Measurements from ENCODE around the gene PLEKHG4.
A peak's percentile ranks its signal among the peaks of the same experiment; 100 is the strongest.

The PLEKHG4 gene

GRCh38 chr16:67246081-67246755 lies 33.1 kb upstream of the PLEKHG4 start:
- DNase-seq, result peak; percentile 83

DNA sequence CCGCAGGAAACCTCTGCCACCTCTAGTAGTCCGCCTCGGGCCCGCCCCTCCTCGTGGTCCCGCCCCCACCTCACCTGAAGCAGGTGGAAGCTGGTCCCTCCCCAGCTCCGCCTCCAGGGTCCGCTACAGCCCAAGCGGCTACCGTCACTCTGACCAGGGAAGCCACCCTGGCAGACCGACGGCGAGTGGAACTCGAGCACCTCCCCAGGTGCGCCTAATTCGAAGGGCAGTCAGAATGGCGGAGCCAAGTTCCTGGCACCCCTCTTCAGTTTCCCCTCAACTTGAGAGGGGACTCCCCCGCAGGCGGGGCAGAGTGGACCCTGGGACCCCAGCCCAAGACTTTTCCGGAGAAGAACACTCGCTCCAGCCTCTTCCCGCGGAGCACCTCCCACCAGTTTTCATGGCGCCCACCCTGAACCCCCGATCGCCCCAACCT lies 32.6 kb upstream of the PLEKHG4 start:
- DNase-seq, result no peak

DNA sequence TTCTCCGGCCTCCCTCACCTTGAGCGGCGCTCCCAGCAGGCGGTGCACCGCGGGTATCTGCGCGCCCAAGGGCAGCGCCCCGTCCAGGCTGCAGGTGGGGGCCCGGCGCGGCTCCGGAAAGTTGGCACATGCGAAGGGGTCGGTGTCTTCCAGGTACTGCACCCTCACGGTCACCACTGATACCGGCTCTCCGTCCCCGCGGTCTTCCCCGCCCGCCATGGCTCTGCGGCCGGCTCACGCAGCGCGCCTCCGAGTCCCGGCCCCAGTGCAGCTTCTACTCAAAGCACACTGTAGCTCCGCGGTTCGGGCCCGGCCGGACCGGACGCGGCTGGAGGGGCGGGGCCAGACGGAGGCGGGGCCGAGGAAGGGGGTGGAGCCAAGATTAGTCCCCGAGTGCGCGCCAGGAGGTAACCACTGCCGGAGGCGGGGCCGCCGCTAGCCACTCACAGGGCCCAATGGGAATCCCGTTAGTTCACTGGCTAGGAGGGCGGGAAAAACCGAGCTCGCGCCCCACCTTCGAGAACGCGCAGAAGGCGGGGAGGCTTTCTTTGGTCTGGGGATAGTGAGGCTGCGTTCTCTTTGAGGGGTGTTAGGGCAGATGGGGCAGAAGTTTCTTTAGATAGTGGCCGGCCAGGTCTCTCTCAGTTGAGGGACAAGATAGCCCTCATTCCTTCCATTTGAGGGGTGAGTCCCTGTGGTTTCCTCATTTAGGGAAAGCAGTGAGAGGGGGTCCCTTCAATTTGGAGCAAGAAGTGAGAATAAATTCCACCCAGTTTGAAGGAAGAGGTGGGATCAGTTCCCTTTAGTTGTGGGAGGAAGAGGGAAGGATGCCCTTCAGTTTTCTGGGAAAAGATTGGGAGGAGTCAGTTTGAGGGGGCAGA lies 31.9 kb upstream of the PLEKHG4 start, which contains the start of gene FHOD1:
TSS of gene FHOD1 (minus strand) at position 290 of the 881 bp plus-strand sequence. CDS start at position 219, 71 bp downstream.
- peak; percentile 99 for DNase-seq

DNA sequence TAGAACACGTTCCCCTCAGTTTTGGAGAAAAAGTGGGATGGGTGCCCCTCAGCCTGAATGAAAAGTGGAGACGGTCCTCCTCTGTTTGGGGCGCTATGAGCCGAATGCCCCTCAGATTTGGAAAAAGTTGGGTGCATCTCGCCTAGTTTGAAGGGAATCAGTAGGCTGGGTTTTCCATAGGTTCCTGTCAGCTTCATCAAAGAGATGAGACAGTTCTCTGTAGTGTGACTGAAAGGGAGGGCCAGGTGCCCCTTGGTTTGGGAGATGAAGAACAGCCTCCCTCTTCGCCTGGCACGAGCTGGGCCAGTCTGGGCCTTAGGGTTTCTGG lies 31.3 kb upstream of the PLEKHG4 start:
- DNase-seq, result no peak

DNA sequence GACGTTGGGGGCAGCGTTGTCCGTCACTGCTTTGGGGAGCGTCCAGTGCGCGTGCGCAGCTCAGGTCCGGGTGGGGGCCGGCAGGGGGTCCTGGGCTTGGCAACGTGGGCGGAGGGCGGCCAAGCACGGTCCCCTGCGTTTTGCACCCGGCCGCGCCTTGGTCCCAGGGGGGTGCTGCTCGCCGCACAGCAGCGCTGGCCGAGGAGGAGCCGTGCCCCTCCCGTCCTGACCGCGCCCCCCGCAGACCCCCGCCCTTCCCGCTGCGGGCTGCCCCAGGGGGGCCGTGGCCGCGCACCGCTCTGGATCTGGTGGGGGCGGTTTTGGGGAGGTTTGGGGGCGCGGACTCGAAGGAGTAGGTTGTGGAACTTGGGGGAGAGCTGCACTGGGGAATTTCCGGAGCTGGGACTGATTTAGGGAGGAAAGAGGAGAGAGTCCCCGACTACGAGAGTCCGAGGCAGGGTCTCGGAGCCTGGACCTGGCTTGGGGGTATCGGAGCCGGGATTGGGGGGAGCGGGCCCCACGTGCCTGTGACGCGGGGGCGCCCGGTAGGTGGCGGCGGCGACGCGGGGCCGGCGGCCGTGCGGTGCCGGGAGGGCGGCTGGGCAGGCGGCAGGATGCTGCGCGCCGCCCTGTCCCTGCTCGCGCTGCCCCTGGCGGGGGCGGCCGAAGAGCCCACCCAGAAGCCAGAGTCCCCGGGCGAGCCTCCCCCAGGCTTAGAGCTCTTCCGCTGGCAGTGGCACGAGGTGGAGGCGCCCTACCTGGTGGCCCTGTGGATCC lies 30.7 kb upstream of the PLEKHG4 start, which contains the start of gene SLC9A5:
TSS of gene SLC9A5 (plus strand) at position 579 of the 777 bp plus-strand sequence. CDS start at position 615, 36 bp downstream.
- DNase-seq, result peak; percentile 77

- DNase-seq, result no peak
These were observed 29.9 kb upstream of the PLEKHG4 start for GRCh38 chr16:67249178-67250044.

DNA sequence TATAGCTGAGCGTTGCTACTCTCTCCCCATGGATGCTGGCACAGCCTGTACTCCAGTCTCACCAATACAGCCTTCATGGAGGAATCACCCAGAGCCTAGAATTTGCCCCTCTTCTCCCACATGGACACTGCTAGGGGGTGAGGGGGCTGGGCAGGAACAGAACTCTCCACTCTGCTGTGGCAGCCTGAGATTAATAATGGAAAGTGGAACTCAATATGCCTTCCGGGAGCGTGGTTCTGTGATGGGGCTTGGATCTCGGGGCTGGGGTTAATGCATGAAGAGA lies 29.3 kb upstream of the PLEKHG4 start:
- no peak for DNase-seq

GRCh38 chr16:67252609-67253497 lies 26.5 kb upstream of the PLEKHG4 start:
- DNase-seq, result no peak

DNA sequence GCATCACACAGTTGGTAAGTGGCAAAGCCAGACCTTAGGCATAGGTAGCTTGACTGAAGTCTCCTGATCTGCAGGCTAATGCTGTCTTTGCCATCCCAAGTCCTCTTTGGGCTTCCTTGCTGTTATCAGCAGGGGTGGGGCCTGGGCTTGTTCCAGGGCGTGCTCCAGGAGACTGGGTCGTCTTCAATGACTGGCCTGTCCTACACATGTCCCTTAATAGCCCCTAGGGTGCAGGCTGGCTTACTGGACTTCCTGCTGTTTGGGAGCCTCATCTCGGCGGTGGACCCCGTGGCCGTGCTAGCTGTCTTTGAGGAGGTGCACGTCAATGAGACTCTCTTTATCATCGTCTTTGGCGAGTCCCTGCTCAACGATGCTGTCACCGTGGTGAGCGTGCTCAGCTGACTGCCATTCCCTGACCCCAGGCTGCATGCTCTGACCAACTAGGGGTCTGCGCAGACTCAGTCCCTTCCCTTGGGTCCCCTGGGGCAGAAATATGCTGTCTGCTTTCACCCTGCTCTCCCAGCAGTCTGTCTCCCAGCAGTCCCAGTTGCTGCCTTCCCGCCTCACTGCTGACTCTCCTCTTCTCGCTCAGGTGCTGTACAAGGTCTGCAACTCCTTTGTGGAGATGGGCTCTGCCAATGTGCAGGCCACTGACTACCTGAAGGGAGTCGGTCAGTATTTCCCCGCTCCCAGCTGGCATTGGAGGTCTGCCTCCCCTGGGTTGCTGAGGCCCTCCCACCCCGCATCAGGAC lies 24.4 kb upstream of the PLEKHG4 start:
- DNase-seq, result no peak

DNA sequence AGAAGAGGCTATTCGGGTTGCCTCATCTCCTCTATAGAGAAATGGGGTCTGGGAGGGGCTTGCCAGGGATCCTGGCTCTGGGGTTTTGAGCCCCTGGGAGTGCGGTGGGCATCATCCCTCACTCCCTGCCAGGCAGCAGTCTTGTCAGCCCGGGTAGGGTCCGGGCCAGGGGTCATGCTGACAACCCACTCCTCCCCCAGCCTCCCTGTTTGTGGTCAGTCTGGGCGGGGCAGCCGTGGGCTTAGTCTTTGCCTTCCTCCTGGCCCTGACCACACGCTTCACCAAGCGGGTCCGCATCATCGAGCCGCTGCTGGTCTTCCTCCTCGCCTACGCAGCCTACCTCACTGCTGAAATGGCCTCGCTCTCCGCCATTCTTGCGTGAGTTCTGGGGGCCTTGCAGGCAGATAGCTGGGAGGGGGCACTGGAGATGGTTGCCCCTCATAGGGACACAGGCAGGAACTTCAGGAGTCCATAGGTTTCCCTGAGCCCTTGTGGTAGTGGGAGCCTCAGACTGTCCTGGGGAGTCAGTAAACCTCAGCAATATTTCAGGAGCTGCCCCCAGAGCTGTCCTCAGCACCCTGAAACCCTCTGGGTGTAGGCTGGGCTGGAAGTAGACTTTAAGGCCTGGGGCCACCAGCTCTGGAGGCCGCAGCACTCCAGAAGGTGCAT lies 23.6 kb upstream of the PLEKHG4 start:
- no peak for DNase-seq

DNA sequence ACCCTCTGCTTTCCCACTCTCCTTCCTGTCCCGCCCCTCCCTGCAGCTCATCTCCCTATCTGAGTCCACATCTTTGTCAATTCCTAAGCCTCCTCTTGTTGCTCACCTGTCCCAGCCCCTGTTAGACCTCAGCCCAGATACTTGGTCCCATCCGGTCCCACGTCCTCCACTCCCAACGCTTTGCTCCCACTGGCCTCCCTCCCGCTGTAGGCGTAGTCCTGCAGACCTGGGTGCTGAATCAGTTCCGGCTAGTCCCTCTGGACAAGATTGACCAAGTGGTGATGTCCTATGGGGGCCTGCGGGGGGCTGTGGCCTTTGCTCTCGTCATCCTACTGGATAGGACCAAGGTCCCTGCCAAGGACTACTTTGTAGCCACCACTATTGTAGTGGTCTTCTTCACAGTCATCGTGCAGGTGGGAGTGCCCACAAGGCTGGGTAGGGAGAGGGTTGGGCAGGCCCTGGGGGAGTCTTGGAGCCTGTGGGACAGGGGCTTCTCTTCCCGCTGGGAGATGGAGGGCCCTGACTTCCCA lies 22.6 kb upstream of the PLEKHG4 start:
- DNase-seq, result no peak

DNA sequence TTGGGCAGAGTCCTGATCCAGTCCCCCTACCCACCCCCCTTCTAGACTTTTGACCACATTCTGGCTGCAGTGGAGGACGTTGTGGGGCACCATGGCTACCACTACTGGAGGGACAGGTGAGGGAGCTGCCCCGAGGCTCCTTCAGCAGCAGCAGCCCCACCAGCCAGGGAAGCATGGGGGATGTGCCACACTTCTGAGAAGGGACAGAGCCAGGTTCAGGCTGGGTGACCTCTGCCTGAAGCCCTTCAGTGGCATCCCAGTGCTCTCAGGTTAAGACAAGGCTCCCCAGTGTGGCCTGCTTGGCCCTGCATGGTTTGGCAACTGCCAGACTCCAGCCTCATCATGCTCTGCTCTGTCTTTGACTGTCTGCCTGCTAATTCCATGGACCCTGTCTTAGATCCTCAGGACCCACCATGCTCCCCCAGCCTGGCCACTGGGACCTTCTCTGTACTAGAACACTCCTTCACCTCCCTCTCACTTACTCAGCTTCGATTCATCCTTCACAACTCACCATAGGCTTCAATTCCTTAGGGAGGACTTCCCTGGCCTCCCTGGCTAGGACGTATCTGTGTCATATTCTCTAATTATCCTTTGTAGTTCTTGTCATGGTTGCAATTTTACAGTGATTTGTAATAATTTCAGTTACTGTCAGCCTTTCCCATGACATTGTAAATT lies 21.7 kb upstream of the PLEKHG4 start:
- DNase-seq, result no peak

DNA sequence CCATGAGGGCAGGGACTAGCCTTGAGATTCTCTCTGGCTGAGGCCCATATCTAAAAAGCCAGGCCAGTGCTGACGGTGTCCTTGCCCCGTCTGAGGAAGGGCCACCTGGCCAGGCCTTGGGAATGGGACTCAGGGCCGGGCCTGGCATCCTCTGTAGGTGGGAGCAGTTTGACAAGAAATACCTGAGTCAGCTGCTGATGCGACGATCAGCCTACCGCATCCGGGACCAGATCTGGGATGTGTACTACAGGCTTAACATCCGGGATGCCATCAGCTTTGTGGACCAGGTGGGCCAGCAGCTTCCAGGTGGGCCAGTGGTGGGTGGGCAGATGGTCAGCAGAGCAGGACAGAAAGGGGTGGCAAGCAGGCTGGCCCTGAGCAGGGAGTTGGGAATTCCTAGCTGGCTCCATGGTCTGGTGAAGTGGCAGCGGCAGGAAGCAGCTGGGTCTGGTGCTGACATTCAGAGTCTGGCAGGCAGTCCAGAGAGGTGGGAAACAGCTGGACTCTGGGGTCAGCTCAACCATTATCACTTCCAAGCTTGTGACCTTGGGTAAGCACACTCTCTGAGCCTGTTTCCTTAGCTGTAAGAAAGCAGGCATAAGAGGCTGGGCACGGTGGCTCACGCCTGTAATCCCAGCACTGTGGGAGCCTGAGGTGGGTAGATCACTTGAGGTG lies 21.0 kb upstream of the PLEKHG4 start:
- DNase-seq, result no peak

GRCh38 chr16:67259705-67260104 lies 19.6 kb upstream of the PLEKHG4 start:
- DNase-seq, result no peak

GRCh38 chr16:67260426-67261063 lies 18.8 kb upstream of the PLEKHG4 start:
- no peak for DNase-seq

DNA sequence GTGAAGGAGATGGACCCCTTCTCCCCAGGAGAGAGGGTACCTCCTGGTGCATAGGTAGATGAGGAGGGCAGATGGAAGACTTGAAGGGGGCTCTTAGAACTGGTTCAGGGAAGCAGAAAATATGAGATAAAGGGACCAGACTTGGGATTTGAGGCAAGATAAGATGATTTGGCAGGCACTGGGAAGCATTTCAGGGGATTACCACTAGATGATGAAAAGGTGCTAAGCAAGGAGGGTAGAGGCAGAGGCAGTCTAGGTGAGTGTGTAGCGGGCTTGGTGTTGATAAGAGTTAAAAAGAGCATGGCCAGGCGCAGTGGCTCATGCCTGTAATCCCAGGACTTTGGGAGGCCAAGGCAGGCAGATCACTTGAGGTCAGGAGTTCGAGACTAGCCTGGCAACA lies 16.1 kb upstream of the PLEKHG4 start:
- no peak for DNase-seq

DNA sequence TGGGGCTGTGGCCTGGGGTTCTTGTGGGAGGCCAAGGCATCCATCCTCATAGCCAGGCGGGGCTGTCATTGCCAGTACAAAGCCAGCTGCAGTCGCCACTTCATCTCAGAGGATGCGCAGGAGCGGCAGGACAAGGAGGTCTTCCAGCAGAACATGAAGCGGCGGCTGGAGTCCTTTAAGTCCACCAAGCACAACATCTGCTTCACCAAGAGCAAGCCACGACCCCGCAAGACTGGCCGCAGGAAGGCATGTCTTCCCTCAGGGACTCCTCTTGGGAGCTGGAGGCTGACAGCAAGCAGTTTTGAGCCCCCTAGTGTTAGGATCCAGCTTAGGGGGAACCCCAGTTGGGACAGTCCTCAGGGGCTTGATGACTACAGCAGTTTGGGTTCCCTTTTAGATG lies 15.1 kb upstream of the PLEKHG4 start:
- DNase-seq, result no peak

DNA sequence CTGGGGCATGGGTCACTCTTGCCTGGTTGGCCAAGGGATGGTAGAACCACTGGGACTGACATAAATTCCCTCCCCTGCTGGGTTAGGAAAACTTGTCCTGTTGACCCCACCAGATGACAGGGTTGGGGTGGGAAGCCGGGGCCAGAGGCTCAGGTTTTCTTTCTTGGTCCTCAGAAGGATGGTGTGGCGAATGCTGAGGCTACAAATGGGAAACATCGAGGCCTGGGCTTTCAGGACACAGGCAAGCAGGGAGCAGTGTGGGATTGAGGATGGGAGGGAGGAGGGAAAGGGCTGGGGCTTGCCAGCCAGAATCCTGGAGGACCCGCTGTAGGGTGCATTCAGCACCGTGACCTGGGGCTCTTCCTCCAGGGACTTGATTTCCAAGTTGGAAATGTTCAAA lies 14.5 kb upstream of the PLEKHG4 start:
- DNase-seq, result no peak
